HG03097 (cell line): ENCODE data around the gene ASPRV1.

ENCODE experiments used
- ATAC-seq: cut with Tn5 transposase; IDR thresholded peaks from one replicate; pipeline ENCODE4 v1.9.1; 2021; ENCODE audit not compliant: unreplicated experiment, low FRiP score

Gene ASPRV1

GRCh38 chr2:69945441-69945840, 16.0 kb downstream of the ASPRV1 start:
- ATAC-seq, result no peak

DNA sequence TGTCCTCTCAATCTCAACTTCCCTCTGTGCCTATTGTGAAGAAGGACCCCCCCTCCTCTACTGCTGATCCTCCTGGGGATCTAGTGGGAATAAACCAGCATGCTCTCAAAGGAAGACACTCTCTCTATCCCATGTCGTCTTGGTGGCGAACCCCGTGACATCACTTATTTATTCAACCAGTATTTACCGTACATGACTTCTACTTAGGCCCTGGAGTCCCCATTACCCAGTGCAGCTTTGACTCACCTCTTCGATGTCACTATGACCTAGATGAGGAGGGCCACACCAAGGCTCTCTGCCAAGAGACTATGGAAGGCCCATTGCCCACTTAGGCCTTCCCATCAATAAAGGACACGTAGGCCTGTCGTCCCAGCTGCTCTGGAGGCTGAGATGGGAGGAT, 16.7 kb downstream of the ASPRV1 start:
- ATAC-seq, result no peak

DNA sequence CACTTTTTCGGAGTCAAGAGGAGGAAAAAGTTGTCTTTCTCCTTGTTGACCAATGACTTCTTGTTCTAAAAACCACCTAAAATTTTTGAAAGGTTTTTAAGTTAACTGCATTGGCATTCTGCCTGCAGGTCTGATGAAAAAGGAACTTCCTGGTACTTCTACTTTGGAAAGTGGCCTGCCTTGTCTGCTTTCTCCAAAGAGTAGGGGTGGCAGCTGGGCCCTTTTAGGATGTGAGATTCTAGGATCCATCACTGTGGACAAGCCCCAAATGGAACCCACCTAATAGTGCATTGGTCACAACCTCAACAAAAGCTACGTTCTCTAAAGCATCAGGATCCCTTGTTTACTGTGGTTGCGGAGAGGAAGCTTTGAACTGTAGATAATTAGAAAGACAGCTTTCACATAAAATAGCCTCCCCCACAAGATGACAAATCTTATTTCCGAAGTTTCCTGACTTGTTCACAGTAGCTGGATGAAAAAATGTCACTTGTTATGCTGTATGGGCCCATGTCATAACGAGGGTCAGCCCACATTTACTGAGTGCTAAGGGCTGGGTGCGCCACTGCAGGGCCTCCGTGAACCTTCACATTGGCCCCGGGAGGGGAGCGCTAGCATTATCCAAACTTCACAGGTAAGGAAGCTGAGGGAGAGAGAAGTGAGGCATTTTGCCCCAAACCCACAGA, 17.4 kb downstream of the ASPRV1 start:
- ATAC-seq, result no peak

- no peak for ATAC-seq
Measured at GRCh38 chr2:69943000-69943842, 18.2 kb downstream of the ASPRV1 start.

DNA sequence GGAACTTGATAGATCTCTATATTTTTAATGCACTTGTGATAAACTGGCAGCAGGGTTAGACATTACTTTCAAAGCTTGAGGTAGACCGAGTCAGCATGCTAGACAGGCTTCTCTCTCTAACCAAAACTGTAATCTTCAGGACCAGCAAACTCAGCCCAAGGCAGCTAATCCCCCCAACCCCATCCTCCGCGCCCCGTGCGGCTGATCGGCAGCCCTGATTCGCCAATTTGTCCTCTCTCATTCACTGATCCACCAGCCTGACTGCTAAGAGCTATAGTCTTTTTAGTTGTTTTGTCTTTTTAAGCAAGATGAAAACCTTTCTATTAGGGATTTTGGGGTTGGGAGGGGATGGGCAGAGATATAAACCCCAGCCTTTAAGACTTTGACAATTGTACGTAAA, 20.7 kb downstream of the ASPRV1 start:
- no peak for ATAC-seq

GRCh38 chr2:69939722-69940121, 21.7 kb downstream of the ASPRV1 start:
- no peak for ATAC-seq

DNA sequence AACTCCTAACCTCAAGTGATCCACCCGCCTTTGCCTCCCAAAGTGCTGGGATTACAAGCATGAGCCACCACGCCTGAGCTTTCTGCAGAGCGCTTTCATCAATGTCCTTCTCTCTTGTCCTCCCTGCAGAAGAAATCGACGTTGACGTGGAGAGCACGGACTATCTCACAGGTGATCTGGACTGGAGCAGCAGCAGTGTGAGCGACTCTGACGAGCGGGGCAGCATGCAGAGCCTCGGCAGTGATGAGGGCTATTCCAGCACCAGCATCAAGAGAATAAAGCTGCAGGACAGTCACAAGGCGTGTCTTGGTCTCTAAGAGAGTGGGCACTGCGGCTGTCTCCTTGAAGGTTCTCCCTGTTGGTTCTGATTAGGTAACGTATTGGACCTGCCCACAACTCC, 23.5 kb downstream of the ASPRV1 start:
- no peak for ATAC-seq

DNA sequence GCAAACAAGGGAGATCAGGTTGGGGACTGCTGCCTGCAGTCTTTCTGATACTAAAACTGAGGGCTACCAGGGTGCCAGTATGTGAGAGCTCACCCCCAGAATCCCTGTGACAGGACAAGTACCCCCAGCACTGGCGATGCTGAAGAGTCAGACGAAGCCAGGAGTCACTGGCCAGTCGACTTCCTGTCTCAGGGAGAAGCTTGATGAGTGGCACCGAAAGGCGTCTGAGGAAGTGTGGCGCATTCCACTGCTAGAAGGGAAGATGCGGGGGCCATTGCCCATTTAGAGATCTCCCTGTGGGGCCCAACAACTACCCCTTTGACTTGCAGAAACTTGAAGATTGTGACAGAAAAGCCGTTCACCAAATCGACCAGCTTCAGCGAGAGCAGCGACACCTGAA, 24.5 kb downstream of the ASPRV1 start:
- no peak for ATAC-seq

GRCh38 chr2:69935011-69935410, 26.4 kb downstream of the ASPRV1 start:
- no peak for ATAC-seq

- ATAC-seq, result no peak
Measured at GRCh38 chr2:69934614-69934908, 26.9 kb downstream of the ASPRV1 start.

- no peak for ATAC-seq
Measured at GRCh38 chr2:69933839-69934613, 27.4 kb downstream of the ASPRV1 start.

- no peak for ATAC-seq
Measured at GRCh38 chr2:69933254-69933828, 28.1 kb downstream of the ASPRV1 start.

DNA sequence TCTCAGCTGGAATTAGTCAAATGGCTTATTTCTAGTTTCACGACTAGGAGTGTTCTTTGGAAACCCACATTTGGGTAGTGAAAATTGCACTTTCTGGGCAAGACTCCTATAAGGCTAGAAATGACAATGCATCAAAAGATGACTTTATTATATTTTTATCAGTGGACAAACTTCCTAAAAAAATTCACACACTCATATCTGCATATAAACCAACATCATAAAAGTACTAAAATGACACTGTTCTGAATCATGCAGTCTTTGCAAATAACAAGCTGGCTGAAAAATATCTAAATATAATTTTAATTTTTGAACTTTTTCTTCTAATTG, 28.9 kb downstream of the ASPRV1 start:
- no peak for ATAC-seq

- ATAC-seq, result no peak
Measured at GRCh38 chr2:69931832-69932595, 29.4 kb downstream of the ASPRV1 start.

GRCh38 chr2:69926849-69927515, 34.4 kb downstream of the ASPRV1 start:
- ATAC-seq, result no peak

GRCh38 chr2:69923116-69923515, 38.3 kb downstream of the ASPRV1 start:
- no peak for ATAC-seq

- no peak for ATAC-seq
Measured at GRCh38 chr2:69918401-69918800, 43.0 kb downstream of the ASPRV1 start.

DNA sequence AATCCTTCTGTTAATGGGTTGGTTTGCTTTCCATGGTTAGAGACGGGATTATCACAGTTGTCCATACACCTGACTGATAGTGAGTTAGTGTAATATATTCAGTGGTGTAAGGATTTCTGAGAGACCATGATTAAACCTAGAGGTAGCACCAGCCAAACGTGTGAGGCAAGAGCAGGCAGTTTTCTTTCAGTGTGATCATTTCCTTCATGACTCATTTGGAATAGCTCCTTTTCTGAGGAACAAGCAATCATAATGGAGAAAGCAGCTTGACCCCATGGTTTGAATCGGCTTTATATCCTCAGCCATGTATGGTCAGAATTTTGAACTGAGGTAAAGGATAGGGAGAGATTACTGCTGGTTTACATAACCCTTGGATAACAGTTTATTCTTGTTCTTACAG, 43.6 kb downstream of the ASPRV1 start:
- no peak for ATAC-seq

DNA sequence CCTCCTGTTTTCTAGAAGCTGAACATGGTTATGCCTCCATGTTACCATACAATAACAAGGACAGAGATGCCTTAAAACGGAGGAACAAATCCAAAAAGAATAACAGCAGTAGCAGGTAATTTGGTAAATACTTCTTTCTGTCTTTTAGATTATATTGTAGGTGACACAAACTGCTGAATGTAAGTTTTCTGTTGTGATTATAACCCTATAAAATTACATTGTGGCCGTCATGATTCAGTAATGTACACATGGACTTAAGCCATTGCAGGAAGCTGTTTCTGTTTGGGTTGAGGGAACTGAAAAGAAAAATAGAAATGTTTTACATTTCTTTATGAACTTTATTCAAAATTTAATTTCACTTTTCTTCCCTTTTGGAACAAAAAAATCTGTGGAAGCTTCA, 45.3 kb downstream of the ASPRV1 start:
- ATAC-seq, result no peak
